GM23338 (cell line): Measurements from ENCODE around the gene SYT2. TPM values are rescaled to one million over a fixed set of nuclear protein-coding genes. Genes with fewer than 3 reads are reported as not detected.

Experiments used
- ATAC-seq: fragments of 200-7000 bp; cut with Tn5 transposase; 3 replicates; pipeline ENCODE4 v1.9.1; 2020
- DNase-seq: peaks from one replicate; pipeline ENCODE4 v3.0.0-alpha.2; 2015; ENCODE audit warnings: low spot score
- H2AFZ ChIP-seq: fragments of 200-600 bp; sonication (generic); 2 replicates; pipeline ENCODE4 v1.8.0; 2016; ENCODE audit warnings: antibody characterized with exemption, mild to moderate bottlenecking, moderate library complexity
- H3F3A ChIP-seq: fragments of 200-600 bp; sonication (generic); replicated peaks from 2 replicates; pipeline ENCODE4 v1.8.0; 2017; ENCODE audit warnings: antibody characterized with exemption, mixed run types, low read depth
- H3K27ac ChIP-seq: fragments of 200-600 bp; sonication (generic); 2 replicates; pipeline ENCODE4 v1.6.1; 2016; ENCODE audit warnings: low read depth
- H3K27me3 ChIP-seq: fragments of 200-600 bp; sonication (generic); 2 replicates; pipeline ENCODE4 v1.8.0; 2016; ENCODE audit warnings: mild to moderate bottlenecking, mixed run types, moderate library complexity; ENCODE audit not compliant: insufficient read depth
- H3K36me3 ChIP-seq: fragments of 200-600 bp; sonication (generic); 2 replicates; pipeline ENCODE4 v1.8.0; 2016; ENCODE audit warnings: mild to moderate bottlenecking; ENCODE audit not compliant: insufficient read depth
- H3K4me1 ChIP-seq: fragments of 200-600 bp; sonication (generic); 2 replicates; pipeline ENCODE4 v1.8.0; 2016; ENCODE audit warnings: mild to moderate bottlenecking, moderate library complexity; ENCODE audit not compliant: insufficient read depth
- H3K4me2 ChIP-seq: fragments of 200-600 bp; sonication (generic); 2 replicates; pipeline ENCODE4 v1.7.1; 2017; ENCODE audit warnings: mixed run types
- H3K4me3 ChIP-seq: fragments of 200-600 bp; sonication (generic); 2 replicates; pipeline ENCODE4 v1.6.1; 2016; ENCODE audit warnings: mixed run types
- H3K79me2 ChIP-seq: fragments of 200-600 bp; sonication (generic); replicated peaks from 2 replicates; pipeline ENCODE4 v1.8.0; 2017; ENCODE audit warnings: mild to moderate bottlenecking; ENCODE audit not compliant: insufficient read depth
- H3K9me2 ChIP-seq: fragments of 200-600 bp; sonication (generic); 2 replicates; pipeline ENCODE4 v1.8.0; 2017; ENCODE audit not compliant: insufficient read depth
- H4K20me1 ChIP-seq: fragments of 200-600 bp; sonication (generic); replicated peaks from 2 replicates; pipeline ENCODE4 v1.8.0; 2017; ENCODE audit warnings: mild to moderate bottlenecking; ENCODE audit not compliant: insufficient read depth
- H3K27ac Mint-ChIP-seq: 2 replicates; pipeline ENCODE4 v1.8.0; 2020; ENCODE audit warnings: inconsistent platforms, mild to moderate bottlenecking, moderate library complexity, mixed read lengths
- H3K27me3 Mint-ChIP-seq: 3 replicates; pipeline ENCODE4 v1.8.0; 2022; ENCODE audit warnings: low read depth, mild to moderate bottlenecking, moderate library complexity, mixed read lengths, inconsistent platforms; ENCODE audit not compliant: insufficient read depth, poor library complexity
- H3K36me3 Mint-ChIP-seq: 3 replicates; pipeline ENCODE4 v1.8.0; 2021; ENCODE audit warnings: low read depth, mild to moderate bottlenecking, inconsistent platforms, moderate library complexity, mixed read lengths
- H3K4me1 Mint-ChIP-seq: 3 replicates; pipeline ENCODE4 v1.8.0; 2020; ENCODE audit warnings: mild to moderate bottlenecking, inconsistent platforms, mixed read lengths
- H3K4me3 Mint-ChIP-seq: 3 replicates; pipeline ENCODE4 v1.8.0; 2021; ENCODE audit warnings: moderate library complexity, mild to moderate bottlenecking, inconsistent platforms, mixed read lengths
- H3K9me3 Mint-ChIP-seq: 3 replicates; pipeline ENCODE4 v1.8.0; 2020; ENCODE audit warnings: moderate library complexity, mild to moderate bottlenecking, inconsistent platforms, mixed read lengths
- CREB1 ChIP-seq: fragments of 250-450 bp; sonication (Bioruptor Pico); IDR thresholded peaks from 2 replicates; pipeline ENCODE4 v1.5.0; 2020; ENCODE audit warnings: low read depth, mild to moderate bottlenecking, moderate library complexity
- EZH2 ChIP-seq: fragments of 200-600 bp; sonication (generic); IDR thresholded peaks from one replicate; pipeline ENCODE4 v1.8.0; 2017; ENCODE audit warnings: antibody characterized with exemption, mild to moderate bottlenecking, low read depth; ENCODE audit not compliant: unreplicated experiment
- EZH2phosphoT487 ChIP-seq: fragments of 200-600 bp; sonication (generic); IDR thresholded peaks from one replicate; pipeline ENCODE4 v1.8.1; 2018; ENCODE audit warnings: antibody characterized with exemption; ENCODE audit not compliant: unreplicated experiment
- JUNB ChIP-seq: IDR thresholded peaks from one replicate; pipeline ENCODE4 v1.6.1; 2016; ENCODE audit warnings: antibody characterized with exemption; ENCODE audit not compliant: unreplicated experiment
- NANOG ChIP-seq: IDR thresholded peaks from 2 replicates; pipeline ENCODE4 v1.6.1; 2016; ENCODE audit warnings: antibody characterized with exemption, borderline replicate concordance
- POLR2AphosphoS5 ChIP-seq: IDR thresholded peaks from 2 replicates; pipeline ENCODE4 v1.6.1; 2016; ENCODE audit warnings: antibody characterized with exemption, low read depth
- STAT1 ChIP-seq: IDR thresholded peaks from one replicate; pipeline ENCODE4 v1.6.1; 2016; ENCODE audit warnings: antibody characterized with exemption; ENCODE audit not compliant: unreplicated experiment
- ZNF114 ChIP-seq: fragments of 250-450 bp; sonication (Bioruptor Pico); IDR thresholded peaks from 2 replicates; pipeline ENCODE4 v1.5.0; 2020; ENCODE audit warnings: mild to moderate bottlenecking, moderate library complexity
- ZNF331 ChIP-seq: fragments of 250-450 bp; sonication (Bioruptor Pico); IDR thresholded peaks from 2 replicates; pipeline ENCODE4 v1.5.0; 2020; ENCODE audit warnings: low read depth, mild to moderate bottlenecking, moderate library complexity
- polyA plus RNA-seq: library from polyadenylated mRNA; unstranded; fragments of >200 nt; fragmentation: Nextera tagmentation; extraction: Ambion mirVana; gene quantifications from 2 replicates; pipeline ENCODE4 v1.2.1, GENCODE V29; 2016
- total RNA-seq: library from RNA; depleted of rRNA; stranded (reverse); fragments of >200 nt; shearing (Covaris generic); gene quantifications from 2 replicates; pipeline ENCODE4 v1.2.3, GENCODE V29; 2014
- TF ChIP-seq, protein P1 (sequence below), 2 experiments: fragments of 200-600 bp in 1 of 2; sonication (generic) in 1 of 2; conservative IDR thresholded peaks; 2 replicates each; pipeline versions ENCODE4 v1.5.1 to v1.6.1; 2016 to 2017; ENCODE audit warnings: antibody characterized with exemption in 2 of 2, low read depth in 2 of 2, mild to moderate bottlenecking in 2 of 2, moderate library complexity in 1 of 2
- TF ChIP-seq, protein P2 (sequence below): IDR thresholded peaks from one replicate; pipeline ENCODE4 v1.6.1; 2018; ENCODE audit warnings: antibody characterized with exemption; ENCODE audit not compliant: unreplicated experiment
- TF ChIP-seq, protein P3 (sequence below): fragments of 250-450 bp; sonication (Bioruptor Pico); IDR thresholded peaks from 2 replicates; pipeline ENCODE4 v1.5.0; 2020; ENCODE audit warnings: mild to moderate bottlenecking, moderate library complexity
- TF ChIP-seq, protein P4 (sequence below): IDR thresholded peaks from 2 replicates; pipeline ENCODE4 v1.6.1; 2016; ENCODE audit warnings: antibody characterized with exemption

Gene SYT2
- total and polyA plus RNA-seq, 2 experiments from 2014 or later = 2.4 to 12.5 TPM

DNA sequence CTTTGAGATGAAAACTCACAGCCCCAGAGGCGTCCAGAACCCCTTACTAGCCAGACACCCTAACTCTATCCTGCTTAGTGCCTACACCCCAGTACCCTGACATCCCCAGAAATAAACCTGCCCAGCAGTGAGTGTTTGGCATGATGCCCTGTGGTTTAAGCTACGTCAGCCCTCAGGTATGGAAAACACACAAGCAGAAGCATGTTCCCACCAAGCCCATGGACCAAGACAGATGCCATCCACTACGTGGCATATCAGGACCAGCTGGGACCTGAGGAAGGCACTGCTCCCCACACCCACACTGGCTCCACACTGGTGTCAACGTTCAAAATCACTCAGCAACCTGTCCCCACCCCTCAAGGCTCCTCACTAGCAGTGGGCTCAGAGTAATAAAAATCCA, 116.4 kb downstream of the SYT2 start:
- H3K79me2 ChIP-seq = no peaks in the 10 kb centered on the region
- H3K4me2 ChIP-seq = no peak overlapping the region
- Mint-ChIP-seq H3K4me3 (no peak overlapping the region), H3K9me3 (no peaks in the 10 kb centered on the region), H3K4me1 (no peaks in the 10 kb centered on the region), H3K27me3 (no peaks in the 10 kb centered on the region), H3K27ac (no peak overlapping the region), H3K36me3 (peaks cover 8% of the 10 kb centered on the region; the same call in 2 of the 3 replicates)
- H3K9me2 ChIP-seq = peaks cover 4% of the 10 kb centered on the region; the same call in 1 of the 2 replicates
- ATAC-seq (no peak), DNase-seq (no peak)
- no peaks in the 10 kb centered on the region for H3K27me3 ChIP-seq
- no peak overlapping the region for H3K4me3 ChIP-seq
- H4K20me1 ChIP-seq = no peaks in the 10 kb centered on the region
- H3F3A ChIP-seq = no peaks in the 10 kb centered on the region
- no peaks in the 10 kb centered on the region for H3K4me1 ChIP-seq
- H3K27ac ChIP-seq = no peak overlapping the region
- no peaks in the 10 kb centered on the region for H3K36me3 ChIP-seq
- TF ChIP-seq, protein P1, sequence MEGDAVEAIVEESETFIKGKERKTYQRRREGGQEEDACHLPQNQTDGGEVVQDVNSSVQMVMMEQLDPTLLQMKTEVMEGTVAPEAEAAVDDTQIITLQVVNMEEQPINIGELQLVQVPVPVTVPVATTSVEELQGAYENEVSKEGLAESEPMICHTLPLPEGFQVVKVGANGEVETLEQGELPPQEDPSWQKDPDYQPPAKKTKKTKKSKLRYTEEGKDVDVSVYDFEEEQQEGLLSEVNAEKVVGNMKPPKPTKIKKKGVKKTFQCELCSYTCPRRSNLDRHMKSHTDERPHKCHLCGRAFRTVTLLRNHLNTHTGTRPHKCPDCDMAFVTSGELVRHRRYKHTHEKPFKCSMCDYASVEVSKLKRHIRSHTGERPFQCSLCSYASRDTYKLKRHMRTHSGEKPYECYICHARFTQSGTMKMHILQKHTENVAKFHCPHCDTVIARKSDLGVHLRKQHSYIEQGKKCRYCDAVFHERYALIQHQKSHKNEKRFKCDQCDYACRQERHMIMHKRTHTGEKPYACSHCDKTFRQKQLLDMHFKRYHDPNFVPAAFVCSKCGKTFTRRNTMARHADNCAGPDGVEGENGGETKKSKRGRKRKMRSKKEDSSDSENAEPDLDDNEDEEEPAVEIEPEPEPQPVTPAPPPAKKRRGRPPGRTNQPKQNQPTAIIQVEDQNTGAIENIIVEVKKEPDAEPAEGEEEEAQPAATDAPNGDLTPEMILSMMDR (conservative IDR thresholded peaks at IDR 0.05; ENCODE audit: low read depth in 2 of 2) = no peak
- TF ChIP-seq STAT1 (no peak), ZNF114 (CRISPR knock-in tag) (no peak), NANOG (no peak), CREB1 (CRISPR knock-in tag) (no peak), EZH2 (no peak), JUNB (no peak), POLR2AphosphoS5 (no peak), EZH2phosphoT487 (no peak), ZNF331 (no peak)
- TF ChIP-seq, protein P2, sequence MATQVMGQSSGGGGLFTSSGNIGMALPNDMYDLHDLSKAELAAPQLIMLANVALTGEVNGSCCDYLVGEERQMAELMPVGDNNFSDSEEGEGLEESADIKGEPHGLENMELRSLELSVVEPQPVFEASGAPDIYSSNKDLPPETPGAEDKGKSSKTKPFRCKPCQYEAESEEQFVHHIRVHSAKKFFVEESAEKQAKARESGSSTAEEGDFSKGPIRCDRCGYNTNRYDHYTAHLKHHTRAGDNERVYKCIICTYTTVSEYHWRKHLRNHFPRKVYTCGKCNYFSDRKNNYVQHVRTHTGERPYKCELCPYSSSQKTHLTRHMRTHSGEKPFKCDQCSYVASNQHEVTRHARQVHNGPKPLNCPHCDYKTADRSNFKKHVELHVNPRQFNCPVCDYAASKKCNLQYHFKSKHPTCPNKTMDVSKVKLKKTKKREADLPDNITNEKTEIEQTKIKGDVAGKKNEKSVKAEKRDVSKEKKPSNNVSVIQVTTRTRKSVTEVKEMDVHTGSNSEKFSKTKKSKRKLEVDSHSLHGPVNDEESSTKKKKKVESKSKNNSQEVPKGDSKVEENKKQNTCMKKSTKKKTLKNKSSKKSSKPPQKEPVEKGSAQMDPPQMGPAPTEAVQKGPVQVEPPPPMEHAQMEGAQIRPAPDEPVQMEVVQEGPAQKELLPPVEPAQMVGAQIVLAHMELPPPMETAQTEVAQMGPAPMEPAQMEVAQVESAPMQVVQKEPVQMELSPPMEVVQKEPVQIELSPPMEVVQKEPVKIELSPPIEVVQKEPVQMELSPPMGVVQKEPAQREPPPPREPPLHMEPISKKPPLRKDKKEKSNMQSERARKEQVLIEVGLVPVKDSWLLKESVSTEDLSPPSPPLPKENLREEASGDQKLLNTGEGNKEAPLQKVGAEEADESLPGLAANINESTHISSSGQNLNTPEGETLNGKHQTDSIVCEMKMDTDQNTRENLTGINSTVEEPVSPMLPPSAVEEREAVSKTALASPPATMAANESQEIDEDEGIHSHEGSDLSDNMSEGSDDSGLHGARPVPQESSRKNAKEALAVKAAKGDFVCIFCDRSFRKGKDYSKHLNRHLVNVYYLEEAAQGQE = no peak
- TF ChIP-seq, protein P3, sequence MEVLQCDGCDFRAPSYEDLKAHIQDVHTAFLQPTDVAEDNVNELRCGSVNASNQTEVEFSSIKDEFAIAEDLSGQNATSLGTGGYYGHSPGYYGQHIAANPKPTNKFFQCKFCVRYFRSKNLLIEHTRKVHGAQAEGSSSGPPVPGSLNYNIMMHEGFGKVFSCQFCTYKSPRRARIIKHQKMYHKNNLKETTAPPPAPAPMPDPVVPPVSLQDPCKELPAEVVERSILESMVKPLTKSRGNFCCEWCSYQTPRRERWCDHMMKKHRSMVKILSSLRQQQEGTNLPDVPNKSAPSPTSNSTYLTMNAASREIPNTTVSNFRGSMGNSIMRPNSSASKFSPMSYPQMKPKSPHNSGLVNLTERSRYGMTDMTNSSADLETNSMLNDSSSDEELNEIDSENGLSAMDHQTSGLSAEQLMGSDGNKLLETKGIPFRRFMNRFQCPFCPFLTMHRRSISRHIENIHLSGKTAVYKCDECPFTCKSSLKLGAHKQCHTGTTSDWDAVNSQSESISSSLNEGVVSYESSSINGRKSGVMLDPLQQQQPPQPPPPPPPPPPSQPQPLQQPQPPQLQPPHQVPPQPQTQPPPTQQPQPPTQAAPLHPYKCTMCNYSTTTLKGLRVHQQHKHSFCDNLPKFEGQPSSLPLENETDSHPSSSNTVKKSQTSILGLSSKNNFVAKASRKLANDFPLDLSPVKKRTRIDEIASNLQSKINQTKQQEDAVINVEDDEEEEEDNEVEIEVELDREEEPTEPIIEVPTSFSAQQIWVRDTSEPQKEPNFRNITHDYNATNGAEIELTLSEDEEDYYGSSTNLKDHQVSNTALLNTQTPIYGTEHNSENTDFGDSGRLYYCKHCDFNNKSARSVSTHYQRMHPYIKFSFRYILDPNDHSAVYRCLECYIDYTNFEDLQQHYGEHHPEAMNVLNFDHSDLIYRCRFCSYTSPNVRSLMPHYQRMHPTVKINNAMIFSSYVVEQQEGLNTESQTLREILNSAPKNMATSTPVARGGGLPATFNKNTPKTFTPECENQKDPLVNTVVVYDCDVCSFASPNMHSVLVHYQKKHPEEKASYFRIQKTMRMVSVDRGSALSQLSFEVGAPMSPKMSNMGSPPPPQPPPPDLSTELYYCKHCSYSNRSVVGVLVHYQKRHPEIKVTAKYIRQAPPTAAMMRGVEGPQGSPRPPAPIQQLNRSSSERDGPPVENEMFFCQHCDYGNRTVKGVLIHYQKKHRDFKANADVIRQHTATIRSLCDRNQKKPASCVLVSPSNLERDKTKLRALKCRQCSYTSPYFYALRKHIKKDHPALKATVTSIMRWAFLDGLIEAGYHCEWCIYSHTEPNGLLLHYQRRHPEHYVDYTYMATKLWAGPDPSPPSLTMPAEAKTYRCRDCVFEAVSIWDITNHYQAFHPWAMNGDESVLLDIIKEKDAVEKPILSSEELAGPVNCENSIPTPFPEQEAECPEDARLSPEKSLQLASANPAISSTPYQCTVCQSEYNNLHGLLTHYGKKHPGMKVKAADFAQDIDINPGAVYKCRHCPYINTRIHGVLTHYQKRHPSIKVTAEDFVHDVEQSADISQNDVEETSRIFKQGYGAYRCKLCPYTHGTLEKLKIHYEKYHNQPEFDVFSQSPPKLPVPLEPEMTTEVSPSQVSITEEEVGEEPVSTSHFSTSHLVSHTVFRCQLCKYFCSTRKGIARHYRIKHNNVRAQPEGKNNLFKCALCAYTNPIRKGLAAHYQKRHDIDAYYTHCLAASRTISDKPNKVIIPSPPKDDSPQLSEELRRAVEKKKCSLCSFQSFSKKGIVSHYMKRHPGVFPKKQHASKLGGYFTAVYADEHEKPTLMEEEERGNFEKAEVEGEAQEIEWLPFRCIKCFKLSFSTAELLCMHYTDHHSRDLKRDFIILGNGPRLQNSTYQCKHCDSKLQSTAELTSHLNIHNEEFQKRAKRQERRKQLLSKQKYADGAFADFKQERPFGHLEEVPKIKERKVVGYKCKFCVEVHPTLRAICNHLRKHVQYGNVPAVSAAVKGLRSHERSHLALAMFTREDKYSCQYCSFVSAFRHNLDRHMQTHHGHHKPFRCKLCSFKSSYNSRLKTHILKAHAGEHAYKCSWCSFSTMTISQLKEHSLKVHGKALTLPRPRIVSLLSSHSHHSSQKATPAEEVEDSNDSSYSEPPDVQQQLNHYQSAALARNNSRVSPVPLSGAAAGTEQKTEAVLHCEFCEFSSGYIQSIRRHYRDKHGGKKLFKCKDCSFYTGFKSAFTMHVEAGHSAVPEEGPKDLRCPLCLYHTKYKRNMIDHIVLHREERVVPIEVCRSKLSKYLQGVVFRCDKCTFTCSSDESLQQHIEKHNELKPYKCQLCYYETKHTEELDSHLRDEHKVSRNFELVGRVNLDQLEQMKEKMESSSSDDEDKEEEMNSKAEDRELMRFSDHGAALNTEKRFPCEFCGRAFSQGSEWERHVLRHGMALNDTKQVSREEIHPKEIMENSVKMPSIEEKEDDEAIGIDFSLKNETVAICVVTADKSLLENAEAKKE (CRISPR knock-in tag) = no peak
- TF ChIP-seq, protein P4, sequence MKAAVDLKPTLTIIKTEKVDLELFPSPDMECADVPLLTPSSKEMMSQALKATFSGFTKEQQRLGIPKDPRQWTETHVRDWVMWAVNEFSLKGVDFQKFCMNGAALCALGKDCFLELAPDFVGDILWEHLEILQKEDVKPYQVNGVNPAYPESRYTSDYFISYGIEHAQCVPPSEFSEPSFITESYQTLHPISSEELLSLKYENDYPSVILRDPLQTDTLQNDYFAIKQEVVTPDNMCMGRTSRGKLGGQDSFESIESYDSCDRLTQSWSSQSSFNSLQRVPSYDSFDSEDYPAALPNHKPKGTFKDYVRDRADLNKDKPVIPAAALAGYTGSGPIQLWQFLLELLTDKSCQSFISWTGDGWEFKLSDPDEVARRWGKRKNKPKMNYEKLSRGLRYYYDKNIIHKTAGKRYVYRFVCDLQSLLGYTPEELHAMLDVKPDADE = no peak
- no peak overlapping the region for H2AFZ ChIP-seq
